Thymus (tissue), 11 donors: ENCODE data around the gene GPR179. TPM values are rescaled to one million over a fixed set of nuclear protein-coding genes. Genes with fewer than 3 reads are reported as not detected.

Experiments used
- DNase-seq, 9 donors: peaks; one replicate each; pipeline ENCODE4 v3.0.0-alpha.2; 2013; ENCODE audit warnings: low spot score in 9 of 9, low read depth in 6 of 9, missing footprints in 1 of 9
- H3K27ac ChIP-seq, 2 donors: one replicate each; pipeline ENCODE4 v1.5.1; 2013; ENCODE audit warnings: control low read depth in 1 of 2, low read depth in 1 of 2, low read length in 1 of 2, mild to moderate bottlenecking in 1 of 2, moderate library complexity in 1 of 2
- H3K27me3 ChIP-seq, 2 donors: one replicate each; pipeline ENCODE4 v1.5.1; 2013; ENCODE audit warnings: low read length in 1 of 2; ENCODE audit not compliant: control insufficient read depth in 2 of 2, insufficient read depth in 1 of 2
- H3K36me3 ChIP-seq, 2 donors: one replicate each; pipeline ENCODE4 v1.5.1; 2013; ENCODE audit warnings: low read length in 1 of 2, mild to moderate bottlenecking in 1 of 2, moderate library complexity in 1 of 2; ENCODE audit not compliant: control insufficient read depth in 2 of 2, insufficient read depth in 2 of 2
- H3K4me1 ChIP-seq, 2 donors: one replicate each; pipeline ENCODE4 v1.5.1; 2013; ENCODE audit warnings: low read length in 2 of 2; ENCODE audit not compliant: control insufficient read depth in 2 of 2, insufficient read depth in 2 of 2
- H3K4me3 ChIP-seq, 2 donors: one replicate each; pipeline ENCODE4 v1.5.1; 2013; ENCODE audit warnings: low read length in 2 of 2, control low read depth in 1 of 2, mild to moderate bottlenecking in 1 of 2
- H3K9me3 ChIP-seq, 2 donors: one replicate each; pipeline ENCODE4 v1.5.1; 2013; ENCODE audit warnings: low read length in 1 of 2, mild to moderate bottlenecking in 1 of 2; ENCODE audit not compliant: control insufficient read depth in 2 of 2, insufficient read depth in 1 of 2
- WGBS: extraction: QIAGEN DNeasy Blood & Tissue Kit; methylation state at CpG from one replicate; pipeline ENCODE4 v1.1.7; 2013; 5-methylcytosine and 5-hydroxymethylcytosine counted together
- polyA plus RNA-seq: library from polyadenylated mRNA; stranded (reverse); fragments of 200-250 nt; gene quantifications from one replicate; pipeline ENCODE4 v1.2.3, GENCODE V29; 2013
- total RNA-seq: library from RNA; stranded (reverse); fragments of 120-200 nt; gene quantifications from one replicate; pipeline ENCODE4 v1.2.4, GENCODE V29; 2013
- donor health status: healthy.

GPR179 gene
- total and polyA plus RNA-seq, 2 donors, result 0.05 TPM

GRCh38 chr17:38357486-38358123 lies 13.8 kb upstream of the GPR179 start:
- H3K4me3 ChIP-seq, result no peak overlapping the region
- DNase-seq, result no peak
- H3K27me3 ChIP-seq, result no peaks in the 10 kb centered on the region
- H3K27ac ChIP-seq, result no peak overlapping the region
- peaks cover 6 to 7% of the 10 kb centered on the region in 2 donors for H3K36me3 ChIP-seq
- 91% methylated on average over 2 of the region's 2 CpGs for WGBS
- H3K9me3 ChIP-seq, result no peaks in the 10 kb centered on the region
- H3K4me1 ChIP-seq, result peaks cover 15 to 31% of the 10 kb centered on the region in 2 donors

- Histone ChIP-seq H3K4me3 (no peak overlapping the region), H3K9me3 (no peaks in the 10 kb centered on the region), H3K36me3 (no peaks in the 10 kb centered on the region), H3K27ac (no peak overlapping the region), H3K27me3 (no peaks in the 10 kb centered on the region), H3K4me1 (peaks cover 15 to 31% of the 10 kb centered on the region in 2 donors)
- WGBS, result 99% methylated on average over 4 of the region's 4 CpGs
- no peak for DNase-seq
Measured at GRCh38 chr17:38355251-38355650, 11.5 kb upstream of the GPR179 start.

DNA sequence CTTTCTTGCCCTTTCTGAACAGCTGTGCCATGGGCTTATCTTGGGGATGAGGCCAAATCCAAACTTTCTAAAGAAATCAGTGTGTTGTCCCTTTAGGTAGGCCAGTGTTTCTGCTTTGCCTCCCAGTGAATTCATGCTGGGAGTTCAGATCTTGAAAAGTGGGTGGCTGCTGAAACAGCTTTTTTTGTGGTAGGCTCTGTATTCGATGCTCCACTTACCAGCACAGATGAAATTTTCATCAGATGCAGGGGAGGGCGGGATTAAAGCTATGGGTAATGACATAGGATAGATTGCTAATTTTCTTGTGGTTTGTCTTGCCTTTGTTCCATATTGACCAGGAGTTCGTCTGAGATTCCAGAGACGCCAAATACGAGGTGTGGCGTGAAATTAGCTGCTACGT lies 10.7 kb upstream of the GPR179 start:
- Histone ChIP-seq H3K4me3 (peak overlapping the region in 1 of 2 donors; percentile 12), H3K36me3 (no peaks in the 10 kb centered on the region), H3K9me3 (no peaks in the 10 kb centered on the region), H3K27ac (no peak overlapping the region), H3K27me3 (no peaks in the 10 kb centered on the region), H3K4me1 (peaks cover 15 to 31% of the 10 kb centered on the region in 2 donors)
- WGBS, result 82% methylated on average over 7 of the region's 7 CpGs
- no peak for DNase-seq

- Histone ChIP-seq H3K36me3 (no peaks in the 10 kb centered on the region), H3K9me3 (no peaks in the 10 kb centered on the region), H3K27ac (no peak overlapping the region), H3K27me3 (no peaks in the 10 kb centered on the region), H3K4me3 (peak overlapping the region in 1 of 2 donors; percentile 68), H3K4me1 (peaks cover 18 to 31% of the 10 kb centered on the region in 2 donors)
- DNase-seq, result peak in 1 of 9 donors; percentile 35
- 80% methylated on average over 13 of the region's 13 CpGs for WGBS
Measured at GRCh38 chr17:38353668-38354067, 9.9 kb upstream of the GPR179 start.

DNA sequence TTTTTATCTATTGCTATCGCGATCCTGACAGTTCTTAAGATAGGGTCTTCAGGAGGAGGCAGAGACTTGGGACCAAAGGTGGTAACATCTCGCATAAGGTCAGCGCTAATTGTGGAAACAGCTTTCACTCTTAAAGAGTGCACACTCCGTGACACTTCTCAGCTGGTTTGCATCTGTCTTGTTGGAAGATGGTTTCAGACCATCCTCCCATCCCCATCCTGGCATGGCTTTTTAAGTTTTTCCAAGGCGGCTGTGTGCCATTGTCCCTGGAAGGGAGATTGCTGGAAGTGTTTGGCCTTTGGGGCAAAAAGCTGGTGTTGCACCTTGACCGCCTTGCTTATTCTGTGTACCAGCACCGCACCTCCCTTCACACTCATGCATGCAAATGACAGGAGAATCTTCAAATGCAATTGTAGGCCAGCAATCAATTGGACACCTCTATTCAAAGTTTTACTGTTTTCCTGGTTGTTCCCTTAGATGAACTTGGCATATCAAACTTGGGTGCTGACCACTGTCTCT lies 9.4 kb upstream of the GPR179 start:
- H3K9me3 ChIP-seq, result no peaks in the 10 kb centered on the region
- H3K36me3 ChIP-seq, result no peaks in the 10 kb centered on the region
- H3K4me1 ChIP-seq, result peaks cover 18 to 31% of the 10 kb centered on the region in 2 donors
- H3K4me3 ChIP-seq, result peak overlapping the region; percentile 68 to 92
- peak overlapping the region in 1 of 2 donors; percentile 17 for H3K27ac ChIP-seq
- H3K27me3 ChIP-seq, result no peaks in the 10 kb centered on the region
- 36% methylated on average over 8 of the region's 8 CpGs for WGBS
- no peak for DNase-seq

DNA sequence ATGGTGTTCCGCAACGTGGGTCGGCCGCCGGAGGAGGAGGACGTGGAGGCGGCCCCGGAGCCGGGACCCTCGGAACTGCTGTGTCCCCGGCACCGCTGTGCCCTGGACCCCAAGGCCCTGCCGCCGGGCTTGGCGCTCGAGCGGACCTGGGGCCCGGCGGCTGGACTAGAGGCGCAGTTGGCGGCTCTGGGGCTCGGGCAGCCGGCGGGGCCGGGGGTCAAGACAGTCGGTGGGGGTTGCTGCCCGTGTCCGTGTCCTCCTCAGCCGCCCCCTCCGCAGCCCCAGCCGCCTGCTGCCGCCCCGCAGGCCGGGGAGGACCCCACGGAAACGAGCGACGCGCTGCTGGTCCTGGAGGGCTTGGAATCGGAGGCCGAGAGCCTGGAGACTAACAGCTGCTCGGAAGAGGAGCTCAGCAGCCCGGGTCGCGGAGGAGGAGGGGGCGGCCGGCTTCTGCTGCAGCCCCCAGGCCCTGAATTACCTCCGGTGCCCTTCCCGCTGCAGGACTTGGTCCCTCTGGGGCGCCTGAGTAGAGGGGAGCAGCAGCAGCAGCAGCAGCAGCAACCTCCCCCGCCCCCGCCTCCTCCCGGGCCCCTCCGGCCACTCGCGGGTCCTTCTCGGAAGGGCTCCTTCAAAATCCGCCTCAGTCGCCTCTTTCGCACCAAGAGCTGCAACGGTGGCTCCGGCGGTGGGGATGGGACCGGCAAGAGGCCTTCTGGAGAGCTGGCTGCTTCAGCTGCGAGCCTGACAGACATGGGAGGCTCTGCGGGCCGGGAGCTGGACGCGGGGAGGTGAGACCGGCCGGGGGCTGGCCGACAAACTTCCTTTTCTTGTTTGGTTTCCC lies 8.7 kb upstream of the GPR179 start:
- H3K9me3 ChIP-seq, result no peaks in the 10 kb centered on the region
- WGBS, result under 1% methylated on average over 72 of the region's 72 CpGs
- DNase-seq, result peak in 2 of 9 donors; percentile 16 to 46
- peaks cover 18 to 31% of the 10 kb centered on the region in 2 donors for H3K4me1 ChIP-seq
- H3K27ac ChIP-seq, result peak overlapping the region in 1 of 2 donors; percentile 54
- no peaks in the 10 kb centered on the region for H3K27me3 ChIP-seq
- H3K4me3 ChIP-seq, result peak overlapping the region; percentile 68 to 92
- H3K36me3 ChIP-seq, result no peaks in the 10 kb centered on the region

- 8% methylated on average over 83 of the region's 84 CpGs for WGBS
- Histone ChIP-seq H3K9me3 (no peaks in the 10 kb centered on the region), H3K27me3 (no peaks in the 10 kb centered on the region), H3K4me1 (peaks cover 18 to 31% of the 10 kb centered on the region in 2 donors), H3K27ac (peak within 1 kb of the TSS; percentile 28 to 72), H3K4me3 (peak within 1 kb of the TSS; percentile 68 to 92), H3K36me3 (no peaks in the 10 kb centered on the region)
- DNase-seq, result peak; percentile 57 to 94 (median 87)
Measured at GRCh38 chr17:38351412-38352222, 7.9 kb upstream of the GPR179 start, which contains the start of gene SOCS7. TSS of gene SOCS7 (plus strand) at chr17:38351844. CDS start at chr17:38352053, 209 bp downstream.

DNA sequence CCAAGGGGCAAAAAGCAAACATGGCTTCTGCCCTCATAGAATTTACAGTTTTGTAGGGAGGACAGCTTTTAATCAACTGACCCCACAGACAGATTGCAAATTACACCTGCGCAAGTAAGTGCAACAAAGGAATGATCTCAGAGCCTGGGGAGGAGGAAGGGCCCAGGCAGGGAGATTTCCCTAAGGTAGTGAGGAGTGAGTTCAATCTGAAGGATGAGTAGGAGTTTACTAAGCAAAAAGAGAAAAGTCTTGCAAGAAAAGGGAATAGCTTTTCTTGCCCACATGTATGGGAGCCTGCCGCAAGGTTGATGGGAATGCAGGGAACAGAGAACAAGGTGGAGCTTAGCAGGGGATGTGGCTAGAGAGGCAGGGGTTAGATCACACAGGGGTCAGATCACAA lies 6.3 kb upstream of the GPR179 start:
- Histone ChIP-seq H3K4me3 (no peak overlapping the region), H3K36me3 (no peaks in the 10 kb centered on the region), H3K27ac (no peak overlapping the region), H3K4me1 (peaks cover 14 to 27% of the 10 kb centered on the region in 2 donors), H3K9me3 (no peaks in the 10 kb centered on the region), H3K27me3 (no peaks in the 10 kb centered on the region)
- WGBS, result 98% methylated on average over 2 of the region's 2 CpGs
- DNase-seq, result no peak
